ENCODE data around the gene FYN.

Gene FYN

DNA sequence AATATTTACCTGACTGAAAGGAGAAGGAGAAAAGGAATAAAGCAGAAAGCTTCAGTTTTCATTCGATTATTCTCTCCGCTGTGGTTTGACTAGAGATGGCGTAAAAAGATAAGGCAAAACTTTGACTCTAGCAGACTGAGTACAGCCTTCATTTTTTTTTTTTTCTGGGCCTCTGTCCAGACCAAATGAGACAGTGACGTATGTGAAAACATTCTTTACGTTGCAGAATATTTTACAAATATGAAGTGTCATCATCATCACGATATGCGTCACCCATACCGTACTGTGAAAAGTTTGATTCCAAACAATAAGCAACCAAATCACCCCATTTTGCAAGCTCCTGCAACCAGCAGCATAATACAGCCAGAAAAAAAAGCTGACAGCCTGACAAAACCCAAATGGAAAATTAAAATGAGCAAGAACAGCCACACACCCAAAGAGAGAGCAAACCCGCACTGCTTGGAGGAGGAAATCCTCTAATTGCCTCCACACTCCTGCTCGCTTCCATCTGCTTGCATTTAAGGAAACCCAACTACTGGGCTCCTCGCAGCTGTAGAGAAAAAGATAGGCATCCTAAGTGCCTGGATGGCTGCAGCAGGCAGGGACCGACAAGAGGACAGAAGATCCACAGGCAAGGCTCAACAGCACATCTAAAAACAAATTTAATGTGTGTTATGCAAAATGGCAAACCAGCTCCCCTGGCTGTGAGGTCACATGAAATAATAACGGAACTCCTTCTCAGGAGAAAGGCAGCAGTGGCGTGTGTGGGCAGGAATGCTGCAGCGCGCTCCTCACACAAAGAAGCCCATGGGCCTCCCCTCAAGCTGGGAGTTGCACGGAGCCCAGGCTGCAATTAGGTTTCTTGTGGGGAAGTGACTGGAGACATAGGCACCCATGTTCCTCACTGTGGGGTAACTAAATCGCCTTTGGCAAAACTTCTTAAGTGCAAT lies 113.1 kb downstream of the FYN start:
- ATAC-seq (replicated peaks; ENCODE audit: extremely low read depth, poor library complexity, severe bottlenecking) (peak; percentile 66), DNase-seq (ENCODE audit: low spot score in 2 of 2) (peak; percentile 35 to 75)
- H3K4me1 Mint-ChIP-seq, result peaks cover 90% of the 10 kb centered on the region
- H3K36me3 Mint-ChIP-seq (ENCODE audit: insufficient read depth), result peaks cover 56% of the 10 kb centered on the region
- H3K27ac Mint-ChIP-seq (ENCODE audit: low read depth), result peak overlapping the region; percentile 100
- H3K27me3 Mint-ChIP-seq, result no peaks in the 10 kb centered on the region
- H3K4me3 Mint-ChIP-seq, result peak overlapping the region; percentile 91
- H3K9me3 Mint-ChIP-seq, result no peaks in the 10 kb centered on the region

GRCh38 chr6:111759331-111759835 lies 113.9 kb downstream of the FYN start:
- H3K36me3 Mint-ChIP-seq (ENCODE audit: insufficient read depth), result peaks cover 58% of the 10 kb centered on the region
- peak; percentile 20 for ATAC-seq (replicated peaks; ENCODE audit: extremely low read depth, poor library complexity, severe bottlenecking)

DNA sequence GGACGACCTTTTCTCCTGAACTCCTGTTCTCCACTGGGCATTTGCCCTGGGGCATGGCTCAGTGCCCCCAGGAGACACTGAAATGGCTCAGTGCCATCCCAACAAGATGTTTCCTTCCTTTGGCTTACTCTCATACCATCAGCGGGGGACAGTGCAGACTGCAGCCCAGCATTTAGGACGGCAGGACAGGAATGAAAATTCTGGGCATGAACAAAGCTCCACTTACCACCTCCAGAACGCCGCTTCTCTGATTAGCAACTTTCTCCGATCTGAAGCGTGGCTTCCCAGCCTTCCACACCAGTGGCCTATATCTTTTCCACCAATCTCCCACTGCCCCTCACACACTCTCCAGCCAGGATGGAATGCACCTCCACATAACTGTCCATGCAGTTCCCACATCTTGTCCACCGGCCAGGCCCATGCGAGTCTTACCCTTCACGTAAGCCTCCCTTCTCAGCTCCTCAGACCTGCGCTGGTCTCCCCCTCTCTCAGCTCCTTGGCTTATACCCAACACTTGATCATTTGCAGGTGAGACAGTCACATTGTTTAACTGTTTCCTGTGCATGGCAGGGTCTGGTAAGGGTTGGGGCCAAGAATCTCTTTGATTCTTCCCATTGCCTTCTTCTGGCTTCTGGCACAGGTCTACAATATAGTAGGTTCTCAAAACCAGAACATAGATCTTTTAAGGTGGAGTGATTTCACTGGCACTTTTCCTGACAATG lies 114.5 kb downstream of the FYN start:
- ATAC-seq (replicated peaks; ENCODE audit: extremely low read depth, poor library complexity, severe bottlenecking), result peak; percentile 8
- Mint-ChIP-seq H3K9me3 (no peaks in the 10 kb centered on the region), H3K36me3 (ENCODE audit: insufficient read depth) (peaks cover 60% of the 10 kb centered on the region), H3K4me3 (peak overlapping the region; percentile 91), H3K27ac (ENCODE audit: low read depth) (peak overlapping the region; percentile 100), H3K4me1 (peaks cover 90% of the 10 kb centered on the region), H3K27me3 (no peaks in the 10 kb centered on the region)
- peak; percentile 46 to 51 for DNase-seq (ENCODE audit: low spot score in 2 of 2)

More at GRCh38 chr6:111759331-111759835, 113.9 kb downstream of the FYN start:
- Mint-ChIP-seq H3K27ac (ENCODE audit: low read depth) (peak overlapping the region; percentile 100), H3K27me3 (no peaks in the 10 kb centered on the region), H3K4me3 (peak overlapping the region; percentile 91), H3K9me3 (no peaks in the 10 kb centered on the region), H3K4me1 (peaks cover 90% of the 10 kb centered on the region)
- DNase-seq (ENCODE audit: low spot score in 2 of 2), result peak in 1 of 2 donors; percentile 39

DNA sequence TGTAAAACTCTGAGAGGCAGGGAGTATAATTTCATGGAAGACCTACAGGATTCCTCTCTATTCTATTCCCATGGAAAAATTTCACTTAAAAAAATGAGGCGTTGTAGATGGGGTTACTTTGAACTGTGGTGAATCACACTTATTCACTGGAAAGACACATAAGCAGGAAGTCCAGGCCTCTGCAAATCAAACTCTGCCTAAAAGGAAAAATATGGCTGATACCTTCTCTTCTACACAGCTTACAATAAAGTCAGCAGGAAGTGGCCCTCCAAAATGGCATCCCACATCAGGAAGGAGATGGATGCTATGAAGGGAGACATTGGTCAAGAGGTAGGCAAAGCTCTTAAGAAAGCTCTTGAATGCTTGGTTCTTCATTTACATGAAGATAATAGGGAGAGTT lies 115.9 kb downstream of the FYN start:
- DNase-seq (ENCODE audit: low spot score in 2 of 2), result peak in 1 of 2 donors; percentile 39
- ATAC-seq (replicated peaks; ENCODE audit: extremely low read depth, poor library complexity, severe bottlenecking), result peak; percentile 6
- H3K27ac Mint-ChIP-seq (ENCODE audit: low read depth), result peak overlapping the region; percentile 100
- no peaks in the 10 kb centered on the region for H3K9me3 Mint-ChIP-seq
- peak overlapping the region; percentile 91 for H3K4me3 Mint-ChIP-seq
- H3K36me3 Mint-ChIP-seq (ENCODE audit: insufficient read depth), result peaks cover 60% of the 10 kb centered on the region
- peaks cover 90% of the 10 kb centered on the region for H3K4me1 Mint-ChIP-seq
- no peaks in the 10 kb centered on the region for H3K27me3 Mint-ChIP-seq

- Mint-ChIP-seq H3K4me3 (peak overlapping the region; percentile 91), H3K9me3 (no peaks in the 10 kb centered on the region), H3K36me3 (ENCODE audit: insufficient read depth) (peaks cover 68% of the 10 kb centered on the region), H3K27ac (ENCODE audit: low read depth) (peak overlapping the region; percentile 100), H3K4me1 (peaks cover 87% of the 10 kb centered on the region), H3K27me3 (no peaks in the 10 kb centered on the region)
- ATAC-seq (replicated peaks; ENCODE audit: extremely low read depth, poor library complexity, severe bottlenecking) (no peak), DNase-seq (ENCODE audit: low spot score in 2 of 2) (no peak)
Measured at GRCh38 chr6:111754423-111754822, 118.8 kb downstream of the FYN start.

DNA sequence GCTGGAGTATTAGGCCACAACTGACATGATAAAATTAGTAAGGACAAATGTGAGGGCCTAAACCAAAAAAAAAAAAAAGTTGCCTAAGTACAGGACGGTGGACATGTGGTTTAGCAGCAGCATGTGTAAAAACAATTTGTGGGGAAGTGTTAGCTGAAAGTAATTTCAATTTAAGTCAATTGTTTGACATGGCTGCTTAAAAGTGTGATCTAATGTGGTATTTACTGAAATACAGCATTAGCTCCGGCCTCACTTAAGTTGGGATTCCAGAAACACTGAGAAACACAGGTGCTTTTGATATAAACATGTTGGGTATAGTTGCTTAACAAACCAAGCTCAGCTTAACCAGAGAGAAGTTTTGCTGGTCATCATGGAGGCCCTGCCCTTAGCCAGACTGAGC lies 119.7 kb downstream of the FYN start:
- peaks cover 65% of the 10 kb centered on the region for H3K36me3 Mint-ChIP-seq (ENCODE audit: insufficient read depth)
- no peaks in the 10 kb centered on the region for H3K27me3 Mint-ChIP-seq

GRCh38 chr6:111752476-111752875 lies 120.8 kb downstream of the FYN start:
- Mint-ChIP-seq H3K27ac (ENCODE audit: low read depth) (peak overlapping the region; percentile 100), H3K4me1 (peaks cover 88% of the 10 kb centered on the region), H3K9me3 (no peaks in the 10 kb centered on the region), H3K27me3 (no peaks in the 10 kb centered on the region), H3K36me3 (ENCODE audit: insufficient read depth) (peaks cover 67% of the 10 kb centered on the region), H3K4me3 (peak overlapping the region; percentile 91)
- DNase-seq (ENCODE audit: low spot score in 2 of 2) (no peak), ATAC-seq (replicated peaks; ENCODE audit: extremely low read depth, poor library complexity, severe bottlenecking) (no peak)

More for the DNA sequence above, 119.7 kb downstream of the FYN start:
- DNase-seq (ENCODE audit: low spot score in 2 of 2), result no peak
- Mint-ChIP-seq H3K4me3 (peak overlapping the region; percentile 91), H3K9me3 (no peaks in the 10 kb centered on the region), H3K4me1 (peaks cover 86% of the 10 kb centered on the region), H3K27ac (ENCODE audit: low read depth) (peak overlapping the region; percentile 100)
- no peak for ATAC-seq (replicated peaks; ENCODE audit: extremely low read depth, poor library complexity, severe bottlenecking)

GRCh38 chr6:111750753-111751673 lies 122.2 kb downstream of the FYN start:
- Mint-ChIP-seq H3K4me1 (peaks cover 96% of the 10 kb centered on the region), H3K27me3 (no peaks in the 10 kb centered on the region), H3K36me3 (ENCODE audit: insufficient read depth) (peaks cover 74% of the 10 kb centered on the region), H3K9me3 (no peaks in the 10 kb centered on the region), H3K4me3 (peak overlapping the region; percentile 69), H3K27ac (ENCODE audit: low read depth) (peak overlapping the region; percentile 100)
- peak; percentile 37 to 71 for DNase-seq (ENCODE audit: low spot score in 2 of 2)
- ATAC-seq (replicated peaks; ENCODE audit: extremely low read depth, poor library complexity, severe bottlenecking), result peak; percentile 93

DNA sequence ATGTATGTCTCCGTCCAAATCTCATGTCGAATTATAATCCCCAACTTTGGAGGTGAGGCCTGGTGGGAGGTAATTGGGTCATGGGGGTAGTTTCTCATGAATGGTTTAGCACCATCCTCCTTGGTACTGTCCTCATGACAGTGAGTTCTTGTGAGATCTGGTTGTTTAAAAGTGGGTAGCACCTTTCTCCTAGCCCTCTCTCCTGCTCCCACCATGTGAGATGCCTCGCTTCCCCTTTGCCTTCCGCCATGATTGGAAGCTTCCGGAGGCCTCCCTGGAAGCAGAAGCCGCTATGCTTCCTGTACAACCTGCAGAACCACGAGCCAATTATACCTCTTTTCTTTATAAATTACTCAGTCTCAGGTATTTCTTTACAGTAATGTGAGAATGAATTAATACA lies 123.1 kb downstream of the FYN start:
- Mint-ChIP-seq H3K9me3 (no peaks in the 10 kb centered on the region), H3K4me1 (peaks cover 96% of the 10 kb centered on the region), H3K27ac (ENCODE audit: low read depth) (peak overlapping the region; percentile 100), H3K36me3 (ENCODE audit: insufficient read depth) (peaks cover 73% of the 10 kb centered on the region), H3K27me3 (no peaks in the 10 kb centered on the region), H3K4me3 (peak overlapping the region; percentile 69)
- DNase-seq (ENCODE audit: low spot score in 2 of 2) (no peak), ATAC-seq (replicated peaks; ENCODE audit: extremely low read depth, poor library complexity, severe bottlenecking) (no peak)

DNA sequence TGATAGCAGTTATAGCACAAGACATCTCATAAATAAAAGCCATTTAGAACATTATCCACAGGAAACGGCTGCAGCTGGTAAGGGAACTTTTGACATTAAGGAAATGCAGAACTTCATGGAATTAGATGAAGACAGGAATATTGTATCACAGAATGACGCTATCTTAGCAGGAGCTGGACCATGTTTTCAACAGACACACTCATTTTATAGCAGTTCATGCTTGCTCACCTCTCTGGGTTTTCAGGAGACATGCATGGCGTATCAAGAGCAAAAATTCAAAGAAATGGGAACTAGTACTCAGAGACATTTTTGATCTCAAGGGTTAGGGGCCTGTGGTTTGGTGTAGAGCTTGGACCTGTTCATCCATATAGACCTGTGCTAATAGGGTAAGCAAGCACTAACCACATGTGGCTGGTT lies 125.0 kb downstream of the FYN start:
- no peak for ATAC-seq (replicated peaks; ENCODE audit: extremely low read depth, poor library complexity, severe bottlenecking)
- Mint-ChIP-seq H3K27ac (ENCODE audit: low read depth) (peak overlapping the region; percentile 89), H3K4me1 (peaks cover 95% of the 10 kb centered on the region), H3K36me3 (ENCODE audit: insufficient read depth) (peaks cover 74% of the 10 kb centered on the region), H3K4me3 (peak overlapping the region; percentile 29), H3K9me3 (no peaks in the 10 kb centered on the region), H3K27me3 (no peaks in the 10 kb centered on the region)
- DNase-seq (ENCODE audit: low spot score in 2 of 2), result no peak

- DNase-seq (ENCODE audit: low spot score in 2 of 2) (no peak), ATAC-seq (replicated peaks; ENCODE audit: extremely low read depth, poor library complexity, severe bottlenecking) (no peak)
- peak overlapping the region; percentile 29 for H3K4me3 Mint-ChIP-seq
- H3K27me3 Mint-ChIP-seq, result no peaks in the 10 kb centered on the region
- H3K27ac Mint-ChIP-seq (ENCODE audit: low read depth), result peak overlapping the region; percentile 89
- peaks cover 95% of the 10 kb centered on the region for H3K4me1 Mint-ChIP-seq
- H3K36me3 Mint-ChIP-seq (ENCODE audit: insufficient read depth), result peaks cover 75% of the 10 kb centered on the region
- no peaks in the 10 kb centered on the region for H3K9me3 Mint-ChIP-seq
Measured at GRCh38 chr6:111747829-111748228, 125.4 kb downstream of the FYN start.

DNA sequence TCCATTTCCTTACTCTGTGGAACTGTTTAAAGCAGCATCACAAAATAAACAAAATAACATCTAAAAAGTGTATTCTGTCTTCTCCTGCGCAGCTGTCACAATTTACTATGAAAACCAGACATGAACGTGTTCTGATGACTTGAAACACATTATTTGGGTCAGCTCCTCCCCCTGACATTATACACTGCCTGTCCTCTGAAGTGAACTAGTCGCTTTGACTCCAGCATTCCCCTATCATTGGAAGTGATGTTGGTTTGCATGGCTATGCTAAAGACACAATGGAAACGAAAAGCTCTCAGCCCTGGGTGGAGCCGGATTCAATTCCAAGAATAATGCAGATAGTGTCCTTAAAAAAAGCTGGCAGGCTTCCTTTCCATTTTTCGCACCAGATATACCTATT lies 125.9 kb downstream of the FYN start:
- Mint-ChIP-seq H3K9me3 (no peaks in the 10 kb centered on the region), H3K36me3 (ENCODE audit: insufficient read depth) (peaks cover 79% of the 10 kb centered on the region), H3K4me3 (peak overlapping the region; percentile 29), H3K27ac (ENCODE audit: low read depth) (peak overlapping the region; percentile 89), H3K4me1 (peaks cover 95% of the 10 kb centered on the region), H3K27me3 (no peaks in the 10 kb centered on the region)
- DNase-seq (ENCODE audit: low spot score in 2 of 2) (no peak), ATAC-seq (replicated peaks; ENCODE audit: extremely low read depth, poor library complexity, severe bottlenecking) (peak; percentile 40)

Measured in central memory CD8-positive, alpha-beta T cell (primary cell).